SK-N-SH treated with all-trans-retinoic acid at 6 μM for 48 hours (cell line): ENCODE data around the gene ADCY9.

Experiments used
- ATAC-seq: fragments of 200-7000 bp; cut with Tn5 transposase; 3 replicates; pipeline ENCODE4 v1.9.1; 2020; ENCODE audit warnings: mild to moderate bottlenecking, moderate library complexity
- ARNTL ChIP-seq: fragments of 450-650 bp; formaldehyde crosslinking; IDR thresholded peaks from 2 replicates; pipeline ENCODE4 v1.5.0; 2020; ENCODE audit warnings: low read depth, mild to moderate bottlenecking, moderate library complexity, borderline replicate concordance
- BACH2 ChIP-seq: fragments of 250-450 bp; sonication (Bioruptor Pico); IDR thresholded peaks from 2 replicates; pipeline ENCODE4 v1.9.0; 2021; ENCODE audit warnings: mild to moderate bottlenecking, borderline replicate concordance
- CSDC2 ChIP-seq: fragments of 250-450 bp; sonication (Bioruptor Pico); IDR thresholded peaks from 2 replicates; pipeline ENCODE4 v1.5.0; 2020; ENCODE audit warnings: mild to moderate bottlenecking, moderate library complexity
- ESRRG ChIP-seq: fragments of 250-450 bp; sonication (Bioruptor Pico); IDR thresholded peaks from 2 replicates; pipeline ENCODE4 v1.6.1; 2021; ENCODE audit warnings: mild to moderate bottlenecking
- GLIS3 ChIP-seq: fragments of 250-450 bp; sonication (Bioruptor Pico); IDR thresholded peaks from 2 replicates; pipeline ENCODE4 v1.5.0; 2020; ENCODE audit warnings: mild to moderate bottlenecking, moderate library complexity
- ISL1 ChIP-seq: fragments of 250-450 bp; sonication (Bioruptor Pico); IDR thresholded peaks from 2 replicates; pipeline ENCODE4 v2.1.2; 2022; ENCODE audit warnings: mild to moderate bottlenecking, moderate library complexity
- OSR1 ChIP-seq: fragments of 250-450 bp; sonication (Bioruptor Pico); IDR thresholded peaks from 2 replicates; pipeline ENCODE4 v1.8.0; 2022; ENCODE audit warnings: moderate library complexity, mild to moderate bottlenecking, inconsistent platforms
- PPARA ChIP-seq: fragments of 250-450 bp; sonication (Bioruptor Pico); IDR thresholded peaks from 2 replicates; pipeline ENCODE4 v1.5.0; 2020; ENCODE audit warnings: mild to moderate bottlenecking, borderline replicate concordance
- RARB ChIP-seq: fragments of 250-450 bp; sonication (Bioruptor Pico); IDR thresholded peaks from 2 replicates; pipeline ENCODE4 v1.8.0; 2021; ENCODE audit warnings: mild to moderate bottlenecking, moderate library complexity
- SNAI2 ChIP-seq: fragments of 250-450 bp; sonication (Bioruptor Pico); IDR thresholded peaks from 2 replicates; pipeline ENCODE4 v1.5.0; 2020; ENCODE audit warnings: mild to moderate bottlenecking, moderate library complexity
- TCF4 ChIP-seq: fragments of 250-450 bp; sonication (Bioruptor Pico); IDR thresholded peaks from 2 replicates; pipeline ENCODE4 v1.8.0; 2021; ENCODE audit warnings: mild to moderate bottlenecking, moderate library complexity, borderline replicate concordance
- TOX ChIP-seq: fragments of 250-450 bp; sonication (Bioruptor Pico); IDR thresholded peaks from 2 replicates; pipeline ENCODE4 v1.8.0; 2021; ENCODE audit warnings: mild to moderate bottlenecking, moderate library complexity, borderline replicate concordance
- ZC3H10 ChIP-seq: fragments of 250-450 bp; sonication (Bioruptor Pico); IDR thresholded peaks from 2 replicates; pipeline ENCODE4 v1.5.1; 2021; ENCODE audit warnings: mild to moderate bottlenecking, moderate library complexity
- ZFP3 ChIP-seq: fragments of 250-450 bp; sonication (Bioruptor Pico); IDR thresholded peaks from 2 replicates; pipeline ENCODE4 v1.5.0; 2020; ENCODE audit warnings: mild to moderate bottlenecking, moderate library complexity
- ZFP30 ChIP-seq: fragments of 450-650 bp; formaldehyde crosslinking; IDR thresholded peaks from 2 replicates; pipeline ENCODE4 v1.5.0; 2022; ENCODE audit warnings: mild to moderate bottlenecking, moderate library complexity
- ZNF565 ChIP-seq: fragments of 450-650 bp; formaldehyde crosslinking; conservative IDR thresholded peaks from 2 replicates; pipeline ENCODE4 v1.5.0; 2020; ENCODE audit warnings: low read depth, mild to moderate bottlenecking, moderate library complexity
- ZNF70 ChIP-seq: fragments of 450-650 bp; formaldehyde crosslinking; IDR thresholded peaks from 2 replicates; pipeline ENCODE4 v1.5.0; 2020; ENCODE audit warnings: mild to moderate bottlenecking, moderate library complexity
- ZNF8 ChIP-seq: fragments of 450-650 bp; formaldehyde crosslinking; IDR thresholded peaks from 2 replicates; pipeline ENCODE4 v1.5.0; 2020; ENCODE audit warnings: mild to moderate bottlenecking, moderate library complexity
- TF ChIP-seq, protein P1 (sequence below): fragments of 250-450 bp; sonication (Bioruptor Pico); IDR thresholded peaks from 2 replicates; pipeline ENCODE4 v1.8.0; 2020; ENCODE audit warnings: mild to moderate bottlenecking, moderate library complexity, borderline replicate concordance
- TF ChIP-seq, protein P2 (sequence below): fragments of 250-450 bp; sonication (Bioruptor Pico); IDR thresholded peaks from 2 replicates; pipeline ENCODE4 v1.5.1; 2020; ENCODE audit warnings: low read depth, mild to moderate bottlenecking, moderate library complexity
- TF ChIP-seq, protein P3 (sequence below): fragments of 250-450 bp; sonication (Bioruptor Pico); IDR thresholded peaks from 2 replicates; pipeline ENCODE4 v1.5.0; 2020; ENCODE audit warnings: mild to moderate bottlenecking, moderate library complexity
- TF ChIP-seq, protein P4 (sequence below): fragments of 250-450 bp; sonication (Bioruptor Pico); IDR thresholded peaks from 2 replicates; pipeline ENCODE4 v1.8.0; 2021; ENCODE audit warnings: low read depth, mild to moderate bottlenecking, moderate library complexity, borderline replicate concordance

ADCY9 gene

DNA sequence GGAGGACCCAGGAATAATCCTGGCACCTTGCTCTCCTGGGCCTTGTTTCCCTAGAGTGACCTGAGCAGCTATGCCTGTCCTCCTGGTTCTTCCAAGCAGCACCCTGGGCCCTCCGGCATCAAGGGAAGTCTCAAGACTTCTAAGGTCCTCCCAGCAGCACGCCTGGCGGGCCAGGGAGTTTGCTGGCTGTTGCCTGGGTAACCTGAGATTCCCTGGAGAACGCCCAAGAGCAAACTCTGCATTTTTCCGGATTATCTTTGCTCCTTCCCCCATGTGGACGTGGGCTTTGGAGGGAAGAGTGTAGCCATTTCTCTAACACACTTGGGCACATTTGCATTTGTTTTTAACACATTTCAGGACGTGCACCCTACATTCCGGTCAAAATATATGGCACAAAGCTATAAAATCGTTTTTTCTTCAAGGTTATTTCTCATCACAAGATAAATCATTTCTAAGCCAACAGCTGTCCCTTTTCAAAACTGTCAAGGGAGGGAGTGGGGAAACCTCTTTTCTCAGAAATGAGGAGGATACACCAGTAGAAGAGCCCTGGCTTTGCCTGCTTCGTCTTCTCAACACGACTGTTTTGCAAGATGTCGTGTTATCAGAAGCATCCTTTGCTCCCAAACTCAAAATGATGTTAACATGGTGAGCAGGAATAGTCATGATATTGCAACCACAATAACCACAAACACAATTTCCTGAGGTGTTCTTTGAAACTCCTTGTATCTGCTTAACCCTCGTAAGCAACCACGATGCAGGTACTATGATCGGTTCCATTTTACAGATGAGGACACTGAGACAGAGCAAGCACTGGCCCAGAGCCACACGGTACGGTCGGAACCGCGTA lies 116.5 kb downstream of the ADCY9 start:
- peak; percentile 62 for ATAC-seq
- TF ChIP-seq GLIS3 (CRISPR knock-in tag) (no peak), PPARA (CRISPR knock-in tag) (no peak), ISL1 (CRISPR knock-in tag) (no peak), TCF4 (CRISPR knock-in tag) (no peak), TOX (CRISPR knock-in tag) (no peak)

DNA sequence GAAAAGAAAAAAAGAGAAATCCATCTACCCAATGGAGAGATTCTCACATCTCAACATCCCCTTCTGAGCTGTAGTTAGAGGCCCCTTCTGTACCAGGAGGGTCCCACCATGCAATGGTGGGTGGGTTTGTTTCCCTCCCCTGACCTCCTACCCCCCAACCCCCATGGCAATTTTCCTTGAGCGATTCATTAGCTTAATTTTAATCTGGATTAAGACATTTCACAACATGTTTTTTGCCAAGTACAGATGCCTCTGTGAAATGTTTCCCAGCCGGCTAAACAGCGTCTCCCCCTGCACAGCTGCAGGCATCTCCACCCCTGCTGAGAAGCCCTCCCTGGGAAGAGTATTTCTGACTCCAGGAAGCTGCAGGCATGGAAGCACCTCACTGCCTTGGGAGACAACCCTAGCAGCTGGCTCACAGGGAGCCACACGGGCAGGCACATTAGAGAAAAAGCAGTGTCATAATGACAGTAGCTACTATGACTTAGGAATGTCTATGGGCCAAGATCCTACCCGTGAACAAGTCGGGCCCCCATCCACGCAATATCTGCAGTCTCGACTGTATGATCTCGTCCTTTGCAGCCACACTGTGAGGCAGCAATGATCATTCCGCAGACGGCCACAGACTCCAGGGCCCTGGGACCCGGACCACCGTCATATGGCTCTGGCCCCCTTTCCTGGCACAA lies 117.3 kb downstream of the ADCY9 start:
- TF ChIP-seq OSR1 (CRISPR knock-in tag): no peak
- TF ChIP-seq CSDC2: no peak
- TF ChIP-seq, protein P1, sequence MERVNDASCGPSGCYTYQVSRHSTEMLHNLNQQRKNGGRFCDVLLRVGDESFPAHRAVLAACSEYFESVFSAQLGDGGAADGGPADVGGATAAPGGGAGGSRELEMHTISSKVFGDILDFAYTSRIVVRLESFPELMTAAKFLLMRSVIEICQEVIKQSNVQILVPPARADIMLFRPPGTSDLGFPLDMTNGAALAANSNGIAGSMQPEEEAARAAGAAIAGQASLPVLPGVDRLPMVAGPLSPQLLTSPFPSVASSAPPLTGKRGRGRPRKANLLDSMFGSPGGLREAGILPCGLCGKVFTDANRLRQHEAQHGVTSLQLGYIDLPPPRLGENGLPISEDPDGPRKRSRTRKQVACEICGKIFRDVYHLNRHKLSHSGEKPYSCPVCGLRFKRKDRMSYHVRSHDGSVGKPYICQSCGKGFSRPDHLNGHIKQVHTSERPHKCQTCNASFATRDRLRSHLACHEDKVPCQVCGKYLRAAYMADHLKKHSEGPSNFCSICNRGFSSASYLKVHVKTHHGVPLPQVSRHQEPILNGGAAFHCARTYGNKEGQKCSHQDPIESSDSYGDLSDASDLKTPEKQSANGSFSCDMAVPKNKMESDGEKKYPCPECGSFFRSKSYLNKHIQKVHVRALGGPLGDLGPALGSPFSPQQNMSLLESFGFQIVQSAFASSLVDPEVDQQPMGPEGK (CRISPR knock-in tag): no peak
- TF ChIP-seq GLIS3 (CRISPR knock-in tag): no peak
- no peak for TF ChIP-seq ZNF70 (CRISPR knock-in tag)
- no peak for TF ChIP-seq BACH2 (CRISPR knock-in tag)
- no peak for ATAC-seq

DNA sequence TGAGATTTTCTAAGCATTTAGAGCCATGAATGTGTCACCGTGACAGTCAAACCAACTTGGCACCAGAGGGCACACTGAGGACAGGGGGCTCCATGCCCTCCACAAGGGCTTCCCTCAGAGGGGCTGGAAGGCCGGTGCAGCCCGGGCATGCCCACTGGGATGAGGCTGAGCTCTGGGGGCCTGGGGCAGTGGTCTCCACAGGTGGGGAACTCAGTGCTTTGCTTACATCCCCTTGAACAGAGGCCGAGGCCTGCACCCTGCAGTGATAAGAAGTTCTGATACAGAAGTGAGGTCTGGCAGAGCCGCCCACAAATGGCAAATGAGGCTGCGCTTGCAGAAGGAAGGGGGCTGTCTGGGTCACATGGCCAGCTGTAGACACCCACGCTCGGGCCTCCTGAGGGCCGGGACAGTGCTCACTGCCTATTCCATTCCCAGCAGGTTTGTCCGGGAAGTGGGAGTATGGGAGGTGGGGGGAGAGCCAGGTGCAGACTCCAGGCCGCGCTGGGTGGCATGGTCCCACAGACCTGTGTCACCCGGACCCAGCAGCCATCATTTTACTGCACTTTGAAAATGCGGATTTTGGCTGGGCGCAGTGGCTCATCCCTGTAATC lies 118.9 kb downstream of the ADCY9 start:
- TF ChIP-seq ARNTL (CRISPR knock-in tag): no peak
- TF ChIP-seq, all 23 proteins: peak for 0
- no peak for ATAC-seq

DNA sequence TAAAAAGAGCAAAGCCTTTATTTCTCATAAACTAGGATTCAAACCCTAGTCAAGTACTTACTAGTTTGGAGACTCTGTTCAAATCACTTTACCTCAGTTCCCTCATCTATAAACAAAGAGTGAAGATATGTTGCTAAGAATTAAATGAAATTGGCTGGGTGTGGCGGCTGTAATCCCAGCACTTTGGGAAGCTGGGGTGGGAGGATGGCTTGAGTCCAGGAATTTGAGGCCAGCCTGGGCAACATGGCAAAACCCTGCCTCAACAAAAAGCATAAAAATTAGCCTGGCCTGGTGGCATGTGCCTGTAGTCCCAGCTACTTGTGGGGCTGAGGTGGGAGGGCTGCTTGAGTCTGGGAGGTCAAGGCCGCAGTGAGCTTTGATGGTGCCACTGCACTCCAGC lies 121.2 kb downstream of the ADCY9 start:
- TF ChIP-seq, protein P2, sequence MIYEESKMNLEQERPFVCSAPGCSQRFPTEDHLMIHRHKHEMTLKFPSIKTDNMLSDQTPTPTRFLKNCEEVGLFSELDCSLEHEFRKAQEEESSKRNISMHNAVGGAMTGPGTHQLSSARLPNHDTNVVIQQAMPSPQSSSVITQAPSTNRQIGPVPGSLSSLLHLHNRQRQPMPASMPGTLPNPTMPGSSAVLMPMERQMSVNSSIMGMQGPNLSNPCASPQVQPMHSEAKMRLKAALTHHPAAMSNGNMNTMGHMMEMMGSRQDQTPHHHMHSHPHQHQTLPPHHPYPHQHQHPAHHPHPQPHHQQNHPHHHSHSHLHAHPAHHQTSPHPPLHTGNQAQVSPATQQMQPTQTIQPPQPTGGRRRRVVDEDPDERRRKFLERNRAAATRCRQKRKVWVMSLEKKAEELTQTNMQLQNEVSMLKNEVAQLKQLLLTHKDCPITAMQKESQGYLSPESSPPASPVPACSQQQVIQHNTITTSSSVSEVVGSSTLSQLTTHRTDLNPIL: no peak
- TF ChIP-seq GLIS3 (CRISPR knock-in tag) (no peak), ESRRG (CRISPR knock-in tag) (no peak), CSDC2 (no peak), ZNF565 (CRISPR knock-in tag) (no peak), RARB (CRISPR knock-in tag) (no peak), PPARA (CRISPR knock-in tag) (no peak), ZC3H10 (no peak), TOX (CRISPR knock-in tag) (no peak), SNAI2 (CRISPR knock-in tag) (no peak), TCF4 (CRISPR knock-in tag) (no peak), ZNF8 (CRISPR knock-in tag) (no peak), ZFP3 (CRISPR knock-in tag) (no peak), ARNTL (CRISPR knock-in tag) (no peak), OSR1 (CRISPR knock-in tag) (no peak), ZFP30 (CRISPR knock-in tag) (no peak), ISL1 (CRISPR knock-in tag) (no peak)
- TF ChIP-seq, protein P1 (CRISPR knock-in tag): no peak
- TF ChIP-seq, protein P3, sequence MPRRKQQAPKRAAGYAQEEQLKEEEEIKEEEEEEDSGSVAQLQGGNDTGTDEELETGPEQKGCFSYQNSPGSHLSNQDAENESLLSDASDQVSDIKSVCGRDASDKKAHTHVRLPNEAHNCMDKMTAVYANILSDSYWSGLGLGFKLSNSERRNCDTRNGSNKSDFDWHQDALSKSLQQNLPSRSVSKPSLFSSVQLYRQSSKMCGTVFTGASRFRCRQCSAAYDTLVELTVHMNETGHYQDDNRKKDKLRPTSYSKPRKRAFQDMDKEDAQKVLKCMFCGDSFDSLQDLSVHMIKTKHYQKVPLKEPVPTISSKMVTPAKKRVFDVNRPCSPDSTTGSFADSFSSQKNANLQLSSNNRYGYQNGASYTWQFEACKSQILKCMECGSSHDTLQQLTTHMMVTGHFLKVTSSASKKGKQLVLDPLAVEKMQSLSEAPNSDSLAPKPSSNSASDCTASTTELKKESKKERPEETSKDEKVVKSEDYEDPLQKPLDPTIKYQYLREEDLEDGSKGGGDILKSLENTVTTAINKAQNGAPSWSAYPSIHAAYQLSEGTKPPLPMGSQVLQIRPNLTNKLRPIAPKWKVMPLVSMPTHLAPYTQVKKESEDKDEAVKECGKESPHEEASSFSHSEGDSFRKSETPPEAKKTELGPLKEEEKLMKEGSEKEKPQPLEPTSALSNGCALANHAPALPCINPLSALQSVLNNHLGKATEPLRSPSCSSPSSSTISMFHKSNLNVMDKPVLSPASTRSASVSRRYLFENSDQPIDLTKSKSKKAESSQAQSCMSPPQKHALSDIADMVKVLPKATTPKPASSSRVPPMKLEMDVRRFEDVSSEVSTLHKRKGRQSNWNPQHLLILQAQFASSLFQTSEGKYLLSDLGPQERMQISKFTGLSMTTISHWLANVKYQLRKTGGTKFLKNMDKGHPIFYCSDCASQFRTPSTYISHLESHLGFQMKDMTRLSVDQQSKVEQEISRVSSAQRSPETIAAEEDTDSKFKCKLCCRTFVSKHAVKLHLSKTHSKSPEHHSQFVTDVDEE (CRISPR knock-in tag): no peak
- TF ChIP-seq, protein P4, sequence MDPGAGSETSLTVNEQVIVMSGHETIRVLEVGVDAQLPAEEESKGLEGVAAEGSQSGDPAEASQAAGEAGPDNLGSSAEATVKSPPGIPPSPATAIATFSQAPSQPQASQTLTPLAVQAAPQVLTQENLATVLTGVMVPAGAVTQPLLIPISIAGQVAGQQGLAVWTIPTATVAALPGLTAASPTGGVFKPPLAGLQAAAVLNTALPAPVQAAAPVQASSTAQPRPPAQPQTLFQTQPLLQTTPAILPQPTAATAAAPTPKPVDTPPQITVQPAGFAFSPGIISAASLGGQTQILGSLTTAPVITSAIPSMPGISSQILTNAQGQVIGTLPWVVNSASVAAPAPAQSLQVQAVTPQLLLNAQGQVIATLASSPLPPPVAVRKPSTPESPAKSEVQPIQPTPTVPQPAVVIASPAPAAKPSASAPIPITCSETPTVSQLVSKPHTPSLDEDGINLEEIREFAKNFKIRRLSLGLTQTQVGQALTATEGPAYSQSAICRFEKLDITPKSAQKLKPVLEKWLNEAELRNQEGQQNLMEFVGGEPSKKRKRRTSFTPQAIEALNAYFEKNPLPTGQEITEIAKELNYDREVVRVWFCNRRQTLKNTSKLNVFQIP (CRISPR knock-in tag): no peak
- no peak for ATAC-seq
